Measurements from ENCODE around the gene SLC36A2. TPM values are rescaled to one million over a fixed set of nuclear protein-coding genes. Genes with fewer than 3 reads are reported as not detected.
"Not testable (repeated sequence)": the region's sequence is repeated elsewhere in the genome, so short reads cannot be mapped to it uniquely, and the experiment has no call there.

Gene SLC36A2
- polyA plus RNA-seq, 5 donors, result 0.04 to 0.10 (median 0.09) TPM; not detected in 2

DNA sequence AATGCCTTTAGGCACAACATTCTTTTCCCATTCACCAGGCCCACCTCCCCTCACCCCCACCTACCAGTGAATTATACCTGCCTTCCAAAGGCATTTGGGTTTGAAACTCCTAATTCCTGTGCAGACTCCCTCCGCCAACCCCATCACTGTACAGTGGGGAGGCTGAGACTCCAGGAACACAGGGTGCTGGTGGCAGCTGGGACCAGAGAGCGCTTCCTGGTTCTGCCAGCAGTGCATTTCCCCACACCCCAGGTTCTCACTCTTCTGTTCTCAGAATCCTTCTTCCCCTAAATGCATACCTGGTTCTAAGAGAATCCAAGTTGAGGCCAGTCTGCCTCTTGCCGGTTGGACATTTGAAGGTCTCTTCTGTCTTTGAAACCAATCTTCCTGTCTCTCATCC is 21.1 kb downstream of the SLC36A2 start:
- no peak for DNase-seq

DNA sequence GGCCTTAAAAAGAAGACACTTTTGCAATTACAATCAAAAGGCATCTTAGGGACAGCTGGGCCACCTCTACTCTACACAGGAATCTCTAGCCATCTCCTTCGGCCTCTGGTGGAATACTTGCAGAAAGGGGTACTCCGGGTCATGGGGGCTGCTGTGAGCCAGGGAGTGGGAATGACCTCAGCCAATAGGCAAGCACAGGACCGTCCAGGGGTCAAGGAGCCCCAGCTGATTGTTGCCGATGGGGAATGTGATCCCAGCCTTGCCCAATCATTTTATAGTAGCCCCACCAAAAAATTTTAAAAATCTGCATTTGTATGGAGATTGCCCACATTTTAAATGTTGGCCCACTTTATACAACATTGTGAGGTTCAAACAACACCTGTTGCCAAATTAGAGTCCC is 26.9 kb downstream of the SLC36A2 start:
- DNase-seq, result no peak

DNA sequence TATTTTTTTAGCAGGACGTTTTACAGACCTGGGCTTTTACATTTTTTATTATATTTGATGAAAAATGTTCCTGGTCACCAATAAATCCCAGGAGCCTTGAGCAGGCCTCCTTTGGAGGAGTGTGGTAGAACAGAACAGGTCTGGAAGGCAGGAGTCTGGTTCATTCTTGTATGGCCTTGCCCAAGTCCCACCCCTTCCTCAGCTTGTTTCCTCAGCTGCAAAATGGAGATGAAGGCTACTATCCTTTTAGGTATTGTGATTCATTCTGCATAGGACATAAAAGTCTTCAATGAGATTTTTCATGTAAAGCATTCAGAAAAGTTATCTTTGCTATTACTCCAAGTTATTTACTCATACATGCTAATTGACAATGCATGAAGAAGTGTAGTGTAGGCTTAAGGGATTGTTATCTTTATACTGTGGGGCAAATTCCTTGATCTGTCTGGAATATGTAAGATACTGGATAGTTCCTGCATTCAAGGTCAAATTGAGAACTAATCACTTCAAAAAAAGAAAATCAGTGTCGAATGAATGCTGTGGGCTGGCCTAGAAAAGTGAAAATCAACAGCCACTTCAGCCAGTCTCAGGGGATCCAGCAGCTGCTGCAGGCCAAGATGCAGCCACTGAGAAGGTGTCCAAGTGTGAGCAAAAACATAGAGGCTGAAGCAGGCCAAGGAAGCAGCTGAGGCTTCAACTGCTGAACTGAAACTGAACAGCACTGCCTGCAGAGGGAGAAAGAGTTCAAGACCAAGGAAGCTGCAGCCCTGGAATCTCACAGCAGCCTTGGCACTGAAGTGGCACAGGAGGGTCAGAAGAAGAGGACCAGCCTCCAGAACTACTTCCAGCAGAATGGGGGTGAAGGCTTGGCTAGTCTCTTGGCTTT is 28.3 kb downstream of the SLC36A2 start:
- DNase-seq, result peak in 1 of 2 donors; percentile 16

DNA sequence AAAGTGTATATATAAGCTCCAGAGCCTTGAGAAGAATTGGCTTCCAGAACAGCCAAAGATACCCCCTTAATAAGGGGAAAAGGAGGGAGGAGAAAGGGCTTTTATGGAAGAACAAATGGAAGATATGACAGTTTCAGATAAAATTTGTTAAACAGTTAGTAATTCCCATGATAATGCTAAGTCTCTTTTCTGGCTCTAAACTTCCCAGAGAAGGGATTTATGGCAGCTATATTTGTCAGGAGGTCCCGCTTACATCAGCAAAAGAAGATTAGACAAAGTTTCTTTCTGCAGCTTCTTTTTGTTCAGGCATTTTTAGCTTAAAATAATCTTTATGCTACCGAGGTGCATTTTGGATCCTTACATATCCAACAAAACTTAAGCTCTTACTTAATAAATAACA is 29.5 kb downstream of the SLC36A2 start:
- DNase-seq, result no peak

DNA sequence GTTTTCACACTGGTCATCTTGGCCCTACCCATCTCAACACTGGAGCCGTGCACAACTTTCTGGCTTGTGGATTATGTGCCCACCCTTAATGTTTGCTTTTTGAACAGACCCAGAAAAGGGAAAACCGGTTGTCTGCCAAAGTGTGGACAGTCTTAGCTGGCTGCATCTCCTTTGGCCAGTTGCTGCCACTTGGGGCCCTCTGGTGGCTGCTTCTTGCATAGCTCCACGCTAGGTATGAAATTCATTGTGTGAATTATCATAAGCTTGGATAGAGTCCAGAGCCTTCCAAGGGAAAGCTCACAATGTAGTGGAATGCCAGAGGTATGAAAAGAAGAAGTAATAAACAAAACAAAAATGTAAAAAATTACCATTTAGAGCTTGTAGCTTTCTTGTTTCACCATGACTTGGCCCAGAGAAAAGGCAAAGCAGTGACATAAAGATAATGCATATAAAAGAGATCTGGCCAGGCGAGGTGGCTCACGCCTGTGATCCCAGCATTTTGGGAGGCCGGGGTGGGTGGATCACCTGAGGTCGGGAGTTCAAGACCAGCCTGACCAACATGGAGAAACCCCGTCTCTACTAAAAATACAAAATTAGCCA is 31.3 kb downstream of the SLC36A2 start:
- peak; percentile 37 to 62 for DNase-seq

DNA sequence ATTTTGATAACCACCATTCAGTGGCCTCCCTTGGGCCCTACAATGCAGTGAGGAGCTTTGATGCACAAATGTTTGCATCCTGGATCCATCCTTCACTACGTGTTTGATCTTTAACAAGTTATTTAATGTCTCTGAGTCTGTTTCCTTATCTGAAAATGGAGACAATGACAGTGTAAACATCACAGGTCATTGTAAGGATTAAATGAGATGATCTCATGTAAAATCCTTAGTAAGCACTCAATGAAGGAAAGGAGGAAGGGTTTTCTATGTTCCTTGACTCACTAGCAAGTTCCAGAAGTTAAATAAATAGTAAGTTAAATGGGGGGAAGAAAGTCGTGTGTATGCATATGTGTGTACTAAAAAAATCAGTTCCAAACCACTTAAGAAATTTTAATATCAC is 34.0 kb downstream of the SLC36A2 start:
- DNase-seq, result no peak

DNA sequence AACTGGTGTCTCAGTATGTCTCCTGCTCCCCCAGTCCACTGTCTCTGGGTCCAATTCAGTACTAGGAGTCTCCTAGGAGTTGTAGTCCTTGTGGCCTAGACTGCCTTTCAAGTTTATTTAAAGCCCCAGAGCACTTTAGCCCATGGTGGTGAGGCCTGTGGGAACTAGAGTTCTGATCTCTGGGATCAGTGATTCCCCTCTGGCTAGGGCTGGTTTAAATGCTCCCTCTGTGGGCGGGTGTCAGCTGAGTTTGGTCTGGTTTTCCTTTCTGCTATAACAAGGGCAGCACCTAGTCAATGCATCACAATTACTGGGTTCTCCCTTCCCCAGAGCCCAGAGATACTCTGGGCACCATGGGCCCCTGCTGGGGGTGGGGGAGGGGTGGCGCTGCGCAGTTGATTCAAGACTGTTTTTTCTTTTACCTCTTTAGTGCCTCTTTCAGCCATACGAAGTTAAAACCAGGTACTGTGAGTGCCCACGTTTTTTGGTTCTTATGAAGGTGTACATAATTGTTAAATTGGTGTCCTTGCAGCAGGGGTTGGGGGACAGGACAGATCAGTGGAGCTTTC is 34.5 kb downstream of the SLC36A2 start:
- DNase-seq, result no peak

DNA sequence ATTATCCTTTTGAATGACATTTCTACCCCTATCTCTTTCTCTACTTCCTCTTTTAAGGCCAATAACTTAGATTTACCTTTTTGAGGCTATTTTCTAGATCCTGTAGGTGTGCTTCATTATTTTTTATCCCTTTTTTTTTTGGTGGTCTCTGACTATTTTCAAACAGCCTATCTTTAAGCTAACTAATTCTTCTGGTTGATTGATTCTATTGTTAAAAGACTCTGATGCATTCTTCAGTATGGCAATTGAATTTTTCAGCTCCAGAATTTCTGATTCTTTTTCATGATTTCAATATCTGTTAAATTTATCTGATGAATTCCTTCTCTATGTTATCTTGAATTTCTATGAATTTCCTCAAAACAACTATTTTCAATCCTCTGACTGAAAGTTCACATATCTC is 36.4 kb downstream of the SLC36A2 start:
- no peak for DNase-seq

DNA sequence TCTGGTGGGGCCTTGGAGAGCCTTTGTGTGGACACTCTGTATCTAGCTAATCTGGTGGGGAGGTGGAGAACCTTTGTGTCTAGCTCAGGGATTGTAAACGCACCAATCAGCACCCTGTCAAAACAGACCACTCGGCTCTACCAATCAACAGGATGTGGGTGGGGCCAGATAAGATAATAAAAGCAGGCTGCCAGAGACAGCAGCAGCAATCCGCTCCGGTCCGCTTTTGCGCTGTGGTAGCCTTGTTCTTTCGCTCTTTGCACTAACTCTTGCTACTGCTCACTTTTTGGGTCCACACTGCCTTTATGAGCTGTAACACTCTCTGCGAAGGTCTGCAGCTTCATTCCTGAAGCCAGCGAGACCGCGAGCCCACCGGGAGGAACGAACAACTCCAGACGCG is 37.5 kb downstream of the SLC36A2 start:
- not testable (repeated sequence) for DNase-seq

DNA sequence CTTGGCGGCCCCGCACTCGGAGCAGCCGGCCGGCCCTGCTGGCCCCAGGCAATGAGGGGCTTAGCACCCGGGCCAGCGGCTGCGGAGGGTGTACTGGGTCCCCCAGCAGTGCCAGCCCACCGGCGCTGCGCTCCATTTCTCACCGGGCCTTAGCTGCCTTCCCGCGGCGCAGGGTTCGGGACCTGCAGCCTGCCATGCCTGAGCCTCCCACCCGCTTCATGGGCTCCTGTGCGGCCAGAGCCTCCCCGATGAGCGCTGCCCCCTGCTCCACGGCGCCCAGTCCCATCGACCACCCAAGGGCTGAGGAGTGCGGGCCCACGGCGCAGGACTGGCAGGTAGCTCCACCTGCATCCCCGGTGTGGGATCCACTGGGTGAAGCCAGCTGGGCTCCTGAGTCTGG is 38.1 kb downstream of the SLC36A2 start:
- not testable (repeated sequence) for DNase-seq

DNA sequence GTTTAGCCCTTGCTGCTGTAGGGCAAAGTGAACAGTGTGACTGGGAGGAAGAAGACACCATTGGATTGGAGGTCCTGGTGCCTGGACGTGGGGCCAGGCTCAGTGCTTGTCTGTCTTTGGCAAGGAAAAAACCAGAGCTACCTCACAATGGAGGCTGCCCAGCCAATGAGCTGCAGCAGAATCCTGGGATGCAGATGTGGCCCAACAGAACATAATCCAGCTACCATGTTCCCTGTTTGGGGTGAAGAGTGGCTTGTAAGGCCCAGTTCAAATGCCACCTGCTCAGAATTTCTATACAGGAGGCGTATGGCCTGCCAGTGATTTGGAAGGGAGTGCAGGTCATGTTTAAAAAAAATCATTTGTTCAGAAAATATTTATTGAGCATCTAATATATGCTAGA is 43.7 kb downstream of the SLC36A2 start, which contains the start of gene SLC36A3:
TSS of gene SLC36A3 (minus strand) at position 101 of the 400 bp plus-strand sequence. CDS start 412 bp downstream, outside the sequence.
- DNase-seq, result no peak

DNA sequence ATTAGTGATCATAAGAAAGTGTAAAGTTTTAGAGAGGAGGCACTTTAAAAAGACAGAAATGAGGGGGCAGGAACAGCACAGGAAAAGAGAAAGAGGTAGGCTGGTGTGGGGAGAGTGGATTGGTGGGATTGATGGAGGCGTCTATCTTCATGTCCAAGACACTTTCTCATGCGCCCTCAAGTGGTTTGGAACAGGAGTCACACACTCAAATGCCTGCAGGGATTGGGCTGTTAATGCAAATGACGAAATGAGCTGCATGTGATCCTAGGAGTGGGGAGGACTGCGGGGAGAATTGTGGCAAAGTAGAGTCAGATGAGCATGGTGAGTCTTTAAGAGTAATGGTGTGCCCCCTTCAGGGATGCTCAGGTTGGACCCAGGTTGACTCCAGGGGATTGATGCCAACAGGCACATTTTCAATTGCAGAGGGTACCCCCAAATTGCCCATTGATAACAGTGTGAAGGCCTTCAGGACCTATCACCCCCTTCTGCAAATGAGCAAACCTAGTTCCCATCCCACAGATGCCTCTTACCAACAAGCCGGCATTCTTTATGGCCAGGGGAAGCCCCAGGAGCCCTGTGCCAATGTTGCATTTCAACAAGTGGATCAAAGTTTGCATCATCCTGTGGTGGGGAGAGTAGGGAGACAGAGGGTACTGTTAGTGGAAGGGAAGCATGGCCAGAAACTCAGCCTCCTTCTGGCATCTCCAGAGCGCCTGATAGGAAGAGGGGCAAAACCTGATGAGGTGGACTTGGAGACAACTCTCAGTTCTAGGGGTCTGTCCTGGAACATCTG is 49.1 kb downstream of the SLC36A2 start:
- no peak for DNase-seq

DNA sequence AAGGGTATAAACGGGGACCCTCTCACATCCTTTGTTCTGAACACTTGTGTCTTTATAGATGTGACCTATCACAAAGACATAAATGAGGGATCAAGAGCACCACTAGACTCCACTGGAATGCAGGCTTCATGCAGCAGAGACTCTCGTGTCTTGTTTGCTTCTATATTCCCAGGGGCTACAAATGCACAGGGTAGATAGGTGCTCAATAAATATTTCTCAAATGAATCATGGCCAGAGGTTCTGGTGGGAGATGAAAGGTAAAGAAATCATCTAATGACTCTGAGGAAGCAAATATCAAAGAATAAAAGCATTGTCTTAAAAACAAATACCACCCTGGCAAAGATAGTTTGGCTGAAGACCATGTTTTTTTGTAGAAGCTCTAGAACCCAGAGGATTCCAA is 50.4 kb downstream of the SLC36A2 start:
- DNase-seq, result no peak

DNA sequence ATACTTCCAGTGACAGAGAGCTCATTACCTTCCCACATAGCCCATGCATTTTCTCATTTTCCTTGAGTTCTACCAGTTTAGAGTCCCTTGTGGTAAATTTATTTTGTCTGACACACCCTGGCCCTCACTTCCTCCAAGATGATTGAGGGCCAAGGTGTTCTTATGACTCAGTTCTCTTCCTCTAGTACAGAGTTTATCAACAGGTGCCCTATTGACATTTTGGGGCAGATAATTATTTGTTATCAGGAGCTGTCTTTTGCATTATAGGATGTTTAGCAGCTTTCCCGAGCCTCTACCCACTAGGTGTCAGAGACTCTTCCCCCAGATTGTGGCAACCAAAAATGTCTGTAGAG is 50.9 kb downstream of the SLC36A2 start:
- no peak for DNase-seq

DNA sequence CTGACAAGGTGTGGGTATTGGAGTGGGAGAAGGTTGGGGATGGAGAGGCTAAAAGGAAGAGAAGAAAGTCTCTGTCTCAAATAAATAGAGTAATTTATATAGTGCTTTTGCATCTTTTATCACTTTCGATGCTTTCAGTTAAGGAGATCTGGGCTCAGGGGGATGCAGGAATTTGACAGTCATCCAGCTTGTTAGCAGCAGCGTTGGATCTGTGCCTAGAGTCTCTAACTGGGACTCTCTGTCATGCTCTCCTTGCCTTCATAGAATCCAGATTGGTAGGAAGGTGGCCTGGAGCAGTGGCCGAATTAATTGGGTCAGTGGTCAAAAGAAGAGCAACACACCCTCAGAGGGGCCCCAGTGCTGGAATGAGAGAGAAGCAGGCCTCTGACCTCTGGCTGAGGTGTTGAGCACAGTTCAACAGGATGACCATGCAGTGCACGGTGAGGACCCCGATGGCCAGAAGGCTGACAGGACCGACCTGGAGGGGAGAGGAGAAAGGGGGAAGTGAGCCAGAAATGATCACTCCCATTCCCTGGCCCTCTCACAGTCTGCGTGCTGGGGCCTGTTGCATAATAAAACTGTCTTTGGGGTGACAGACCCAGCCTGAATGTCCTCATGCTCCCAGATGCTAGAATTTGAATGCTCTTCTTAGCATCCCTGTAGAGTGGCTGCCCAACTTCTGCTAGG is 51.4 kb downstream of the SLC36A2 start:
- DNase-seq, result no peak

DNA sequence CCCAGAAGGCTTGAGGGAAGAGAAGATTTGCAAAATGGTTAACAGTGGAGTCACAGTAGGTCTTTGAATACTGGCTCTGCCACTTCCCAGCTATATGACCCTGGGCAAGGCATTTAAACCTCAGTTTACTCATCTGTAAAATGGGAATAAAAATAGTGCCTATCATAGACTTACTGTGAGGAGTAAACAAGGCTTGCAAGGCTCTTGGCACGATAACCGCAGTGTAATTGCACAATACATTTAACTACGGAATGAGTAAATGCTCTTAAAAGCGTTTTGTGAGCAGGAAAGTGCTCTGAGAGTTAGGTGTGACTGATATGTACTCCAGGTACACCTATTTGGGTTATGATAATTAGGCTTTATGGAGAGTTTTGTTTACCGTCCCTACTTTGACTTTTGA is 52.2 kb downstream of the SLC36A2 start:
- DNase-seq, result no peak

DNA sequence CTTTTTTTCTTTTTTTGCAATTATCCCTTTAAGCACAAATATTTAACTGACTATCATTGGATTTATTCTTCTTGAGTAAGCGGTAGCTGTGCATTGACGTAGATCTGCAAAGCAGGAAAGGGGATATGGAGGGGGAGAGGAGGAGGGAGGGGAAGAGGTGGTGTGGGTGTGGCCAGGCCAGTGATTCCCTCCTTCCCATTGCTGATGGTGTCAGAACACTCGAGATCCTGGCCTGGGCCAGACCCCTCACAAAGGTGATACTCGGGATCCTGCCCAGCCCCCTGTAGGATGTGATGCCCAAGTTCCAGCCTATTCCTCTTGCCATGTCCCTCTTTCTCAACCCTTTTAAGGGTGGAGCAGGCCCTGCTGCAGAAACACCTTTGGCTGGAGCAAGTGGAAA is 53.7 kb downstream of the SLC36A2 start:
- DNase-seq, result no peak

DNA sequence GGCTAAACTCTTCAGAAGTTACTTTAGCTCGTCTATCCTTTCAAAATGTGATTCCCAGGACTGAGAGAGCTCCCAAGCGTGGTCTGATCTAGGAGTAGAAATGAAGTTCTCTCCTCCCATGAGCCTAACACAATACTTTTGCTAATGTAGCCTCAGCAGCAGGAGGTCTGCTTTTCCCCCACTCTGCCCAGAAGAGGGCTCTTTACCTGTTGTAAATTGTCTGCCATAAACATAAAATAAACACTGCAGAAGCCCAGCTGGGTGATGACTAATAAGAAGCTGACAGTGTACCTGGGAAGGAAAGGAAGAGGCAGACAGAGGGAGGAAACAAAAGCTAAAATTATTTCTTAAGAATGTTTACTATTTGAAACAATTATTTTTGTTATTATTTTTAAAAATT is 59.2 kb downstream of the SLC36A2 start:
- no peak for DNase-seq

DNA sequence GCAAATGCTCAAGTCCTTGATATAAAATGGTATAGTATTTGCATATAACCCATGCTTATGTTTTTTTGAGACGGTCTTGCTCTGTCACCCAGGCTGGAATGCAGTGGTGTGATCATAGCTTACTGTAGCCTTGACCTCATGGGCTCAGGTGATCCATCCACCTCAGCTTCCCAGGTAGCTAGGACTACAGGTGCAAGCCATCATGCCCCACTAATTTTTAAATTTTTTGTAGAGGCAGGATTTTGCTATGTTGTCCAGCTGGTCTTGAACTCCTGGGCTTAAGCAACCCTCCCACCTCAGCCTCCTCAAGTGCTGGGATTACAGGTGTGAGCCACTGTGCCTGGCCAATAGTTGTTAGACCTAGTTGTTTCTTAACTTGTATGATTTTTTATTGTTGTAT is 61.1 kb downstream of the SLC36A2 start:
- DNase-seq, result no peak

DNA sequence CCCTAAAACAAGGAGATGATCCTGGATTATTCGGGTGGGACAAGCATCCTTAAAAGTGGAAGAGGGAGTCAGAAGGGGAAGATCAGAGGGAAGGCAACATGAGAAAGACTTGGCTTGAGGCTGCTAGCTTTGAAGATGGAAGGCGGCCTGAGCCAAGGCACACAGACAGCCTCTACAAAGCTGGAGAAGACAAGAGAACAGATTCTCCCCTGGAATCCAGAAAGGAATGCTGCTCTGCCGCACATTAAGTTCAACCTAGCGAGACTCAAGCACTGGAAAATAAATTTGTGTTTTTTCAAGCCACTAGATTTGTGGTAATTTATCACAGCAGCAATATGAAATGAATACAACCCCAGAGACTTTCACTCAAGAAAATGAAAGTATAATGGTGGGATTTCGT is 61.7 kb downstream of the SLC36A2 start:
- no peak for DNase-seq

DNA sequence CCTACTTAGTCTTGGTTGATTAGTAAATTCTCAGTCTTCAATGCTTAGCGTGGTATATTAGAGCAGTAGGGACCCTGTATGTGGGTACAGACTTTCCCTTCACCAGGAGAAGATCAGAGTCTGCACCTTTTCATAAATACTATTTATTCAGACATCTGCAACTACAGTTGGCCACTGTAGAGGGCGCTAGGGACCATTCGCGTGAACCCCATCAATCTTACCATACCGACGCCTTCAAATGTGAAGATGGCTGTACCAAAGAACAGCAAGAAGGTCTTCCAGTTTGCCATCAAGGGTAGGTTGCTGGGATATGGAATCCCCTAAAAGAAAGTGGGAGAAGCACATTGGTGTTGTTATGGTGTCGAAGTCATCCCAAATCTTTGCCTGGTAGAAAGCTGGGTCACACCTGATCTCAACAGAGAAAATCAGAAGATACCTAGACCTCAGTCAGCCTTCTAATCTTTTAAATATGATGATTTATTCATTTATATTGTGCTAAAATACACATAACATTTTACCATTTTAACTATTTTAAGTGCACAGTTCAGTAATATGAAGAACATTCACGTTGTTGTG is 62.9 kb downstream of the SLC36A2 start:
- DNase-seq, result no peak

Measured in right lung (tissue), 5 donors.